HG02970 (cell line): ENCODE measurements around the gene NDUFB3.
"Not testable (repeated sequence)": the region's sequence is repeated elsewhere in the genome, so short reads cannot be mapped to it uniquely, and the experiment has no call there.

ENCODE experiments used
- ATAC-seq: cut with Tn5 transposase; IDR thresholded peaks from one replicate; pipeline ENCODE4 v1.9.1; 2021; ENCODE audit warnings: mild to moderate bottlenecking, moderate library complexity, moderate number of reproducible peaks; ENCODE audit not compliant: unreplicated experiment, low FRiP score

Gene NDUFB3

GRCh38 chr2:201084863-201085262, 13.1 kb downstream of the NDUFB3 start:
- ATAC-seq, result no peak

GRCh38 chr2:201090574-201090973, 18.8 kb downstream of the NDUFB3 start:
- no peak for ATAC-seq

- ATAC-seq, result no peak
Observed at GRCh38 chr2:201093573-201093972, 21.8 kb downstream of the NDUFB3 start.

GRCh38 chr2:201100497-201100896, 28.7 kb downstream of the NDUFB3 start:
- no peak for ATAC-seq

DNA sequence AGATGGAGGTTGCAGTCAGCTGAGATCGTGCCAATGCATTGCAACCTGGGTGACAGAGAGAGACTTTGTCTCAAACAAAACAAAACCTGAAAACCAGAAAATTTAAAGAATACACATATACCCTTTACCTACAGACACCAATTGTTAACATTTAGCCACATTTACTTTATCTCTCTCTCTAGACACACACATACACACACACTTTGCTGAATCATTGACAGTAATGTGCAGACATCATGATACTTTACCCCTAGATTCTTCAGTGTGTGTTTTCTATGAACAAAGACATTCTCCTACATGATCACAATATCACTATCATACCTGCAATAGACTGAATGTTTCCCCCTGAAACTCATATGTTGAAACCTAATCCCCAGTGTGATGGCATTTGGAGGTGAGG, 34.0 kb downstream of the NDUFB3 start:
- no peak for ATAC-seq

DNA sequence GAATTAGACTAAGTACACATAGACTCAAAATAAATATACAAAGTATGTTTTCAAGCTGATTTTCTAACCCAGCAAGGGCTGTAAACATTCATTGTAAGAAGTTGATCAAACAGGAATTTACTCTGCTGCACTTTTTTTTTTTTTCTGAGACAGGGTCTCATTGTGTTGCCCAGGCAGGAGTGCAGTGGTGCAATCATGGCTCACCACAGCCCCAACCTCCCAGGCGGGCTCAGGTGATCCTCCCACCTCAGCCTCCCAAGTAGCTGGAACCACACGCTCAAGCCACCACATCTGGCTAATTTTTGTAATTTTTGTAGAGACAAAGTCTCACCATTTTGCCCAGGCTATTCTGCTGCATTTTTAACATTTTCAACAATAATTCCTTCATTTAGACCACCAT, 35.8 kb downstream of the NDUFB3 start:
- ATAC-seq, result no peak

- ATAC-seq, result no peak
Observed at GRCh38 chr2:201108341-201108740, 36.5 kb downstream of the NDUFB3 start.

DNA sequence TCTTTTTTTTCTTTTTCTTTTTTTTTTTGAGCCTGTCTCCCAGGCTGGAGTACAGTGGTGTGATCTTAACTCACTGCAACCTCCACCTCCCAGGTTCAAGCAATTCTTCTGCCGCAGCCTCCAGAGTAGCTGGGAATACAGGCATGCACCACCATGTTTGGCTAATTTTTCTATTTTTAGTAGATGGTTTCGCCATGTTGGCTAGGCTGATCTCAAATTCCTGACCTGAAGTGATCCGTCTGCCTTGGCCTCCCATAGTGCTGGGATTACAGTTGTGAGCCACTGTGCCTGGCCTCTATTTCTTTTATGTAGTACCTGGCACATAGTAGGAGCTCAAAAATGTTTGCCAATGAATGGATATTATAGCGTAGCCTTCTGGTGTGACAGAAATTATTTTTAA, 37.4 kb downstream of the NDUFB3 start:
- ATAC-seq, result no peak

DNA sequence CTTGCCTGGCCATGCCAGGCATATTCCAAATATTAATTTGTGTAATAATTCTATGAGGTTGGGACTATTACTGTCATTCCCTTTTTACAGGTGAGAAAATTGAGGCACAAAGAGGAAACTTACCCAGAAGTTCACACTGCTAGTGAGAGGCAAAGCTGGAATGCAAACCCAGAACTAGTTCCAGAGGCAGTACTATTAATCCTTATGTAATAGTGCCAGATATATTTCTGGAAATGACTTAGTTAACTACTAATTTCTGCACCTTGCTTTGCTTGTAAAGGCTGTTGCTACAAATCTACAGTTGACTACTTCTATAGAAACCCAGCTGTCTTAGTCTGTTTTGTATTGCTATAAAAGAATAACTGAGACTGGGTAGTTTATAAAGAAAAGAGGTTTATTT, 38.8 kb downstream of the NDUFB3 start:
- no peak for ATAC-seq

- no peak for ATAC-seq
Observed at GRCh38 chr2:201111096-201111495, 39.3 kb downstream of the NDUFB3 start.

DNA sequence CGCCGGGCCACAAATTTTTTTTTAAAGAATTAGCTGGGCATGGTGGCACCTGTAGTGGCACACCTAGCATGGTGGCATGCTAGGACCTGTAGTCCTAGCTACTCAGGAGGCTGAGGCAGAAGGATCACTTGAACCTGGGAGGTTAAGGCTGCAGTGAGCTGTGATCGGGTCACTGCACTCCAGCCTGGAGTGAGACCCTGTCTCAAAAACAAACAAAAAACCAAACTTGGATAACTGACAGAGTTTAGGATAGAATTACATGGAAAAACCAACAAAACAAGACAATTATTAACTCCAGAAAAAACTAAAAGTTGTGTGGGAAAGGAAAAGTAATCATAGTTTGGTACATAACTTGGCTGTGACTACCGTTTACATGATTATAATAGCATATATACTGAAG, 42.5 kb downstream of the NDUFB3 start:
- ATAC-seq, result no peak

GRCh38 chr2:201114846-201115245, 43.0 kb downstream of the NDUFB3 start:
- ATAC-seq, result no peak

GRCh38 chr2:201116115-201116958, 44.5 kb downstream of the NDUFB3 start, which contains the start of gene CFLAR:
TSS of gene CFLAR (plus strand) at chr2:201116164. CDS start at chr2:201129866, 13,702 bp downstream.
- ATAC-seq, result peak; percentile 33

DNA sequence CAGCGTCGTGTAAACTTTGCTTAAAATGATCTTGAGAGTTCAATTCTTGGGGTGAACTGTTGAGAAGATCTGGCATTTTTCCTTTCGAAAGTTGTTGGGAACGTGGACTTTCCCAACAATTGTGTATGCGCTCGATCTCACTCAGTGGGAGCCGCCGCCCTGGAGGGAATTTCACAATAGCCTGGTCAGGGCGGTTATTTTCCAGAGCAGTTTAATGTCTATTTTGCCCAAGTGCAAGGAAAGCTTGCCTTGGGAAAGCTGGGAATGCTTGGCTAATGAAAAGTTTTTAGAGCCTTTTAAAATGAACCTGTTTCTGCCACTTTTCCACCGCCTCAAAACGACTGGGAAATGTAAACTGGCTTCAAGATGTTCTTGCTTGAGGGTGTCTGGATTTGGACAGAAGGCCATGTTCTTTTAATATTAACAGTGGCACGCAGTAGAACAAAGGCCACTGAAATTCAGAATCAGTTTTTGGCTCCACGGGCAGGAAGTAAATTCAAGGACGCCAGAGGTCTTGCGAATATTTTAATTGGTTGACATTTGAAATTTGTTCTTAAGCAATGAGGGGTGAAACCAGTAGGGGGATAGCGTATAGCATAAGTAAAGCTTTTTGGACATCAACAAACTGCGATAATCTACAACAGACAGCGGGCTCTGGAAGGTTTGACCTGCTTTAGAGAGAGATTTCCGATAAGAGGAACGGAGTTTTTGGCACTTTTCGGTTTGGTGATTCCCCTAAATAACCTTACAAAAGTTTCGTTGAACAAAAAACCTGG, 45.3 kb downstream of the NDUFB3 start:
- peak; percentile 26 for ATAC-seq

DNA sequence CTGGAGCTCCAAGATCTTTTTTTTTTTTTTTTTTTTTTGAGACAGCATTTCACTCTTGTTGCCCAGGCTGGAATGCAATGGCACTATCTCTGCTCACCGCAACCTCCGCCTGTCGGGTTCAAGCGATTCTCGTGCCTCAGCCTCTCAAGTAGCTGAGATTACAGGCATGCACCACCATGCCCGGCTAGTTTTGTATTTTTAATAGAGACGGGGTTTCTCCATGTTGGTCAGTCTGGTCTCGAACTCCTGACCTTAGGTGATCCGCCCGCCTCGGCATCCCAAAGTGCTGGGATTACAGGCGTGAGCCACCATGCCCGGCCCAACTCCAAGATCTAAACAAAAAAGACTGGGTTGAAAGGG, 45.9 kb downstream of the NDUFB3 start:
- not testable (repeated sequence) for ATAC-seq

DNA sequence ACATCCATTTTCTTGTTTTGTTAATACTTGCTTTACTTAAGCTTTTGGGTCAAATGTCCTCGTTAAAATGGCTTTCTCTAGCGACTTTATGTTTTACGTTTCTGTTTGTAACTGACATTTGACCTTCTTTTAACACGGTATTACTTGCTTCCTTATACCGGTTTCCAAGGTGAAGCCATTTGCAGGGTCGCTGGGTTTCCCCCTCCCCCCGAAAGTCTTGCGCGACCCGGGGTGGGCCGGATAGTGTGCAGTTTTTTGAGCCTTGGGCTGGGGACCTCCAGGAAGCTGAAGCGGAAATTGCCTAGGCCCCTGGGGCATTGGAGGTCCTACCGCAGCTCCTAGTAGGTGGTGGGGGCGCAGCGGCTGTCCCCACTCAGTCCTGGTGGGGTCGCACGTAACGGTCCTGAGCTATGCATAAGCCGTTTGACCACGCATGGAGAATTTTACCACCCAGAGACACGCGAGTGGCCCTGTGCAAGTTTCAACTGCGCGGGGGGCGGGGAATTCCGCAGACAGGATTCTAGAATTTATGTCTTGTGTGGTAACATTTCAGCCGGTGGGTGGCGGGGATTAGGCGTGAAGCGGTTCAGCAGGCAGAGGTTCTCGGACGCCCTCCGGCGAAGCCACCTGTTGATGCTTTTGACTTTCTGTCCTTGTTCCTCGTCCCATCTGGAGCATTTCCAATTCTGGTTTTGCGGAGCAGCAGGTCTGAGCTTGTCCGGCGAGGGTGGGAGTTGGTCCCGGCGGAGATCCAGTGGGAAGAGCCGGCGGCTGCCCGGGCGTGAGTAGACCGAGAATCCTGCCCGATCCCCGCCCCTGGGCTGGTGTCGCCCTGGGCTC, 46.5 kb downstream of the NDUFB3 start:
- peak; percentile 39 for ATAC-seq

GRCh38 chr2:201118961-201119854, 47.4 kb downstream of the NDUFB3 start:
- no peak for ATAC-seq

GRCh38 chr2:201122276-201122675, 50.5 kb downstream of the NDUFB3 start:
- ATAC-seq, result no peak

DNA sequence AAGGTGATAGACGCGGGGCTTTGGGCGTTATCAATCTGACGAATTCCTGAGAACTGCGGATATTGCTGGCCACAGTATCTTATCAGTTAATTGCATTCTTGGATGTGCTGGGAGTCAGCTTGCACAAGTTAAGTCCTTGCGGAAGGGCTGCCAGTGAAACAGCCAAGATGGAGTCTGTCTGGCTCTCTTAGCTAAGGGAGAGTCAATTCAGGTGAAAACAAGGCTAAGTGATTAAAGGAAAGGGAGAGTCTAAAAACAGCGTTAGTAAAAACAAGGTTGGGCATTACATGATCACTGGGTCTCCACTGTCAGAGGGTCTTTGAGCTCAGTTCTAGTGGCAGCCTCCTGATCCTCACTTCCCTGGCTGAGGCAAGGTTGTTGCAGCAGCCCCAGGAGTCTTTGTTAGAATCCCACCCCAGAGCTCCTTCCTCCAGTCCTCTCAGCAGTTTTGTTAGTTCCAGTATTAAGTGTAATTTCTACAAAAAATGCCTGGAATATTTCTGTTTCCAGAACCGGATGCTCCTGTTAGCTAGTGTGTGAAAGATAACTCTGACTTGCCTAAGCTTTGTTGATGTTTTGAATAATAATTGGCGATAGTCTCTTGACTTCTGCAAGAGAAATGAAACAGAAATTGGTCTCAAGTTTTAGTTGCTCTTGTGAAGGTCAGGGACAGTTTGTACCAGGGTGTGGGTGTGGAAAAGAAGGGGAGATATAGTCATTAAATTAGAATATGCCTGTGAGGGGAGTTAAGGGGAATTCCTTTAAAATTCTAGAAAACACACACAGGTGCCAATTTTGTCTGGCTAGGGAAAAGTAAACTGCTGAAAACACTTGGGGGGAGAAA, 54.7 kb downstream of the NDUFB3 start:
- ATAC-seq, result no peak
